NOMO-1 treated with DMSO at 0.1 percent for 48 hours (cell line): ENCODE results near the gene CCDC86.
"Not testable (repeated sequence)": the region's sequence is repeated elsewhere in the genome, so short reads cannot be mapped to it uniquely, and the experiment has no call there.

Source experiments
- DNase-seq: peaks from one replicate; lab custom pipeline; 2025; ENCODE audit not compliant: unreplicated experiment; lab: John Stamatoyannopoulos, UW

Gene CCDC86, protein sequence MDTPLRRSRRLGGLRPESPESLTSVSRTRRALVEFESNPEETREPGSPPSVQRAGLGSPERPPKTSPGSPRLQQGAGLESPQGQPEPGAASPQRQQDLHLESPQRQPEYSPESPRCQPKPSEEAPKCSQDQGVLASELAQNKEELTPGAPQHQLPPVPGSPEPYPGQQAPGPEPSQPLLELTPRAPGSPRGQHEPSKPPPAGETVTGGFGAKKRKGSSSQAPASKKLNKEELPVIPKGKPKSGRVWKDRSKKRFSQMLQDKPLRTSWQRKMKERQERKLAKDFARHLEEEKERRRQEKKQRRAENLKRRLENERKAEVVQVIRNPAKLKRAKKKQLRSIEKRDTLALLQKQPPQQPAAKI

GRCh38 chr11:60841797-60842667, at the start of gene CCDC86:
CCDC86 (plus strand) TSS chr11:60842113; CDS start chr11:60842125, 12 bp downstream.
- peak; percentile 84 for DNase-seq

GRCh38 chr11:60792521-60792920, 49.4 kb upstream of the CCDC86 start:
- DNase-seq: no peak

GRCh38 chr11:60795291-60795690, 46.6 kb upstream of the CCDC86 start:
- DNase-seq: no peak

DNA sequence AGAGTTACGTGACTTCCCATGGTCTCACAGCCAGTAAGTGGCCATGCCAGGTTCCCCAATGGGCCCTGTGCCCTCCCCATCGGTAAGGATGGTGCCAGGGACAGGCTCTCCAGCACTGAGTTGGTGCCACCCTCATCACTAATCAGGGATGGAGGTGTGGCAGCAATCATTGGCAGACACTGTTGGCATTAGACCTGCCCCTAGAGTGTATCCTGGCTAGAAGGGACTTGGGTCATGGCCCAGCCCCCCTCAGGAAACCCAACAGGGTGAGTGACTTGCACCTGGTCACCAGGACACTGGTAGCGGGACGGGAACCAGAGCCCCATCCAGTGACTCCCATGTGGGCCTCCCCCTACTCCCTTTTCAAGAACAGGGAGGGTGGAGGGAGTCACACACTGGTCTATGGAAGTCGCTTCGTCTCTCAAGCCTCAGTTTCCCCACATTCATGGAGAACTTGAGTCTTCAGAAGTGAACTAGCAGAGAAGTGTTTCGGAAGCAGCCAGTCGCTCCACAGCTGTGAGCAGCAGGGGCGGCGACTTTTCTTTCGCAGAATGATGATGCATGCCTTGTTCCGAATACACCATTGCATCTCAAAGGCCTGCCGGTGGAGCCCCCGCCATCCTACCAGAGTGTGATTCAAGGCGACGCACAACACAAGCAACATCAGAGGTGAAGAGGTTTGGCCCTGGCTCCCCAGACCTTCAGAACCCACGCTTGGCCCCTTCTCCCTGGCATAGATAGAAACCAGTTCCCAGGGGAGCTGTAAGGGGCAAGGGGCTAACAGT, 43.9 kb upstream of the CCDC86 start:
- no peak for DNase-seq

DNA sequence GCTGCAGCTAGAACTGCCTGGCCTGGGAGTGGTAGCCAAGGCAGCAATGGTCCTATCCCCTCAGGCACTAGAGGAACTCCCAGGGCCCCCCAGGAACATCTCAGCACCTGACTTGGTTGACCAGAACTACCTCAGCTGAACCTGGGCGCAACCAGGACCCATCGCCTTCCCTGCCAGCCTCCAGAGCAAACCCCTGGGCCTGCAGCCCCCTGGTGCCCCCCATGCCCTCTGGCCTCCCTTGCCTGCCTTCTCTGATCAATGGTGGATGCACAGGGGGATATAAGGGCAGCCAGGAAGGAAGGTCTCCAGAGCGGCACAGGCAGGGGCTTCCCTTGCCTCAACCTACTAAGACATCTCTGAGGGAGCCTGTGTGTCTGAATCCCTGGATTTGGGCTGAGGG, 43.3 kb upstream of the CCDC86 start:
- no peak for DNase-seq

GRCh38 chr11:60801194-60801593, 40.7 kb upstream of the CCDC86 start:
- no peak for DNase-seq

GRCh38 chr11:60803273-60803936, 38.5 kb upstream of the CCDC86 start:
- DNase-seq: no peak

GRCh38 chr11:60809249-60809648, 32.7 kb upstream of the CCDC86 start:
- no peak for DNase-seq

DNA sequence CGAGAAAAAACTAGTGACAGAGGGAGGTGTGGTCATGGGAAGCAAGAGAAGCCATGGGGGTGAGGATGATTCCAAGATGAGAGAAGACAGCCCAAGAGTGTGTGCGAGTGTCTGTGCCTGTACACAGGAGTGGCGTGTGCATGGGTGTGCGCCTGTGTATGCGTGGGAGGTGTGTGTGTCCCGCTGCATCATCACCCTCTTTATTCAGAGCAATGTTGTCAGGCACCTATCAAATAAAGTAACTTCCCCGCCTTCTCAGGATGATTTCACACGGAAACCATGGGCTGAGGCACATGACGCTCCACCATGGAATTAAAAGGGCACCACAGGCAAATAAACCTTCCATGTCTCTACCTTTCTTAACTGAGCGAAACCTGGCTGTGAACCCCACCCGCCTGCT, 32.2 kb upstream of the CCDC86 start:
- DNase-seq: no peak

DNA sequence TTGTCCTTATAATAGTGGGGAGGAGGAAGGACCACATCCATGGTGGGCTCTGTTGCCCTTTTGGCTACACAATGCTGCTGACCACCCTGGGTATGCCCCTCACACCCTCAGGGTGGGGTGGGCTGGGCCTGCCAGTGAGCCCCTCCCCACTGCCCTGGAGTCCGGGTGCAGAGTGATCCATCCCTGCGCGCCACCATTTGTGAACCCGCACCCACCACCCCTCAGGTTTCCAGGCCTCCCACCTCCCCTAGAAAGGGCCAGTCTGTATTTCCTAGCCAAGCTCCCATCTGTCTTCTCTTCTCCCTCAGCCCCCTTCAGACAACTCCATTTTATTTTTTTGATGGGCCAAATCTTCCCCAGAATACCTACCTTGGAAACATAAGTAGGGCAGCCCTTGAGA, 31.8 kb upstream of the CCDC86 start:
- DNase-seq: no peak

DNA sequence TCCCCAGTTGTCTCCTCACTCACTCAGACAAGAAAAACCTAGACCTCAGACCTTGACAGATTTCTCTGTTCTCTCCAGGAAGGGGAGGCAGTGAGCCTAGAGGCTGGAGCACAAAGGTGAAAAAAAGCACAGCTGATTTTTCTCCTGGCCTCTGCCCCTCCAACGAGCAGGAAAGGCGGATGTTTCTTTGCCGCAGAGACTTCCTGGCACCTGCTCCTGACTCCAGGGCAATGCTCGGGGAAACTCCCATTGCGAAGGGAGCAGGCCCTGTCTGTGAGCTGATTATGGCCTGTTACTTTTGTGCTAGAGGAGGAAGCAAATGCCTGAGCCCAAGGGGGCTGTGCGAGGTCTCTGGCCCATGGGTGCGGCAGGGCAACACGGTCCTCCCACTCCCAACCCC, 31.3 kb upstream of the CCDC86 start:
- DNase-seq: no peak

- DNase-seq: peak; percentile 9
Measured at GRCh38 chr11:60813324-60813723, 28.6 kb upstream of the CCDC86 start.

- no peak for DNase-seq
Measured at GRCh38 chr11:60814112-60814511, 27.8 kb upstream of the CCDC86 start.

- no peak for DNase-seq
Measured at GRCh38 chr11:60816590-60817157, 25.2 kb upstream of the CCDC86 start.

DNA sequence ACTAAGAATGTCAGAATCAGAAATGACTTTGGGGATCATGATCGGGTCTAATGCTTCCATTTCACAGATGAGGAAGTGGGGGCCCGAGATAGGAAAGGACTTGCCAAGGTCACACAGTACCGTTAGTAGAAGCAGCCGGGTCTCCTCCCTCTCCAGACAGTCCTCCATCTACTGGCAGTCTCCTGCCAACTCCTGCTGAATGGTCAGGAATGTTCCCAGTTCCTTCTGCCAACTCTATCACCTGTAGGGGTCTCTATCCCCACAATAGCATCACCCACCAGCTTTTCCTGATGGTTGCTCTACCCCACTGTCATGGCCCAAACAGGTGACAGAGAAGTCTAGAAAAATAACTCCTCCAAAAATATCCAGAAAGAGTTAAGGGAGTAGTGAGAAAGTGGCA, 23.9 kb upstream of the CCDC86 start:
- no peak for DNase-seq

DNA sequence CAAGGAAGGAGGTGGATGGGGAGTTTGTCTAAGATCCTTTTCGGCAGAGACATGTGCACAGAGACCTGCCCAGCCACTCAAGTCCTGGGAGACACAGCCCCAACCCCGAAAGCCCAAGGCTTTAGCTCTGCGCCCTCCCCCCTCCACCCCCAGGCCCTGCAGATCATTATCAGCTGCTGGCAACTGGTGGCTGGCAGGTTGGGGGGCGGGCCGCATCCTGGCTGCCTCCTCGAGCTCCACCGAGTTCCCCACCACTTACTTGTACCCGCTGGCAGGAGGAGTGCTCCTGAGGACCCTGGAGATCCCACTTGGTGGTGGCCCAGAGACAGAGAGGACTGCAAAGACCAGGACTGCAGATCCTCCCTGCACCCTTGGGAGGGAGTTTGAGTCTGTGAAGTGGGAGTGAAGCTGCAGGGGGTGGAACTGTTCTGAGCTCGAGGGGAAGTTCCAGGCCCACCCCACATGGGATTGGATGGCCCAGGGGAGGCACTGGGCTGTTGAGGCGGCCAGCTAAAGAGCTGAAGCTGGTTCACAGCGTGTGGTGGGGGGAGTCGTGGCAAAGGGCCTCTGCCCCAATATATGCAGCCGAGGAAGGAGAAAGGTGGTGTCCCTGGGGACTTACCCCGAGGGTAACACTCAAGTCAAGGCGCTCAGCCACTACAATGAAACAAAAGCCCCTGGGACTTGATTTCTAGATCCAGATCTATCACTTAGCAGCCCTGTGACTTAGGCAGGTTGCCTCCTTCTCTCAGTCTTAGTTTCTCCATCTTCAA, 19.9 kb upstream of the CCDC86 start:
- no peak for DNase-seq

DNA sequence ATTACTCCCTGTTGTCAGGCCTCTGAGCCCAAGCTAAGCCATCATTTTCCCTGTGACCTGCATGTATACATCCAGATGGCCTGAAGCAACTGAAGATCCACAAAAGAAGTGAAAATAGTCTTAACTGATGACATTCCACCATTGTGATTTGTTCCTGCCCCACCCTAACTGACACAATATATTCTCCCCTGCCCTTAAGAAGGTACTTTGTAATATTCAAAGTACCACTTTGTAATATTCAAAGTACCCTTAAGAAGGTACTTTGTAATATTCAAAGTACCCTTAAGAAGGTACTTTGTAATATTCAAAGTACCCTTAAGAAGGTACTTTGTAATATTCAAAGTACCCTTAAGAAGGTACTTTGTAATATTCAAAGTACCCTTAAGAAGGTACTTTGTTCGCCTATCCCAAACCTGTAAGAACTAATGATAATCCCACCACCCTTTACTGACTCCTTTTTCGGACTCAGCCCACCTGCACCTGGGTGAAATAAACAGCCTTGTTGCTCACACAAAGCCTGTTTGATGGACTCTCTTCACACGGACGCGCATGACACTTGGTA, 18.1 kb upstream of the CCDC86 start:
- not testable (repeated sequence) for DNase-seq

GRCh38 chr11:60825118-60825517, 16.8 kb upstream of the CCDC86 start:
- no peak for DNase-seq

DNA sequence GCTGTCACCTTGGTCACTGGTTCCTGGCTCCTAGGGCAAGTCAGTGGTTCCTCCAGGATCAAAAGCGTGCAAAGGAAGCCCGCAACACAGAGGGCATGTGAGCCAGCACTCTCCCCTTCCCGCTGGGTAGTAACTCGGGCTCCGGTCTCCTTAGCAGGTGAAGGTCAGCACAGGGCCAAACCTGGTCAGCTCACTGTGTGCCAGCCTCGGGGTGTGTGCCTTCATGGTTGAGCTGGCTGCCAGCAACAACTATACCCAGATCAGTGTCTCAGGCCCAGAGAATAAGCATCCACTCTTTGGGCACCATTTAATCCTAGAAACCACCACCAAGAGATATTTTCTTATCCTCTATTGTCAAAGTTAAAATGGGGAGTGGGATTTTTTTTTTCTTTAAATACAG, 16.1 kb upstream of the CCDC86 start:
- DNase-seq: no peak
